ENCODE data around the gene RAD1.
A peak's percentile ranks its signal among the peaks of the same experiment; 100 is the strongest.

Gene RAD1

DNA sequence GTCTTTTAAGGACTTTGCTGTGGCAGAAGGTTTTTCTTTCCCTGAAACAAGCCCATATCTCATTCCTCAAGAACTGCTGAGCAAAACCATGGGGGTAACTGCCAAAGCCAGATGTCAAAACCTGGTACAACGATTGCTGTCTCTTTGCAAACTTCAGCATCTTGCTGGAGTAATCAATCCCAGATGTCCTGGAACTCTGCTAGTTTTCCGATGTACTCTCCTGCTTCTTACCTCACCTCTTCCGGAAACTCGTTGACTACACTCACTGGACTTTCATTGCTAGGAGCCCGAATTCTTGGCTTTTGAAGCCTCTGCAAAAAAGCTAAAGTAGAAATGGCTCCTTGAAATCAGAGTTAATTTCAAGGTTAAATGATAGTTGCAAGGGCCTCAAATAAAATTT is 23.3 kb downstream of the RAD1 start:
- Mint-ChIP-seq H3K4me1 (peaks cover 11% of the 10 kb centered on the region), H3K36me3 (ENCODE audit: low read depth) (no peaks in the 10 kb centered on the region), H3K9me3 (no peaks in the 10 kb centered on the region), H3K4me3 (no peak overlapping the region), H3K27me3 (ENCODE audit: low read depth) (no peaks in the 10 kb centered on the region), H3K27ac (peak overlapping the region; percentile 42 to 77 (median 51))
- TF ChIP-seq, protein P1, sequence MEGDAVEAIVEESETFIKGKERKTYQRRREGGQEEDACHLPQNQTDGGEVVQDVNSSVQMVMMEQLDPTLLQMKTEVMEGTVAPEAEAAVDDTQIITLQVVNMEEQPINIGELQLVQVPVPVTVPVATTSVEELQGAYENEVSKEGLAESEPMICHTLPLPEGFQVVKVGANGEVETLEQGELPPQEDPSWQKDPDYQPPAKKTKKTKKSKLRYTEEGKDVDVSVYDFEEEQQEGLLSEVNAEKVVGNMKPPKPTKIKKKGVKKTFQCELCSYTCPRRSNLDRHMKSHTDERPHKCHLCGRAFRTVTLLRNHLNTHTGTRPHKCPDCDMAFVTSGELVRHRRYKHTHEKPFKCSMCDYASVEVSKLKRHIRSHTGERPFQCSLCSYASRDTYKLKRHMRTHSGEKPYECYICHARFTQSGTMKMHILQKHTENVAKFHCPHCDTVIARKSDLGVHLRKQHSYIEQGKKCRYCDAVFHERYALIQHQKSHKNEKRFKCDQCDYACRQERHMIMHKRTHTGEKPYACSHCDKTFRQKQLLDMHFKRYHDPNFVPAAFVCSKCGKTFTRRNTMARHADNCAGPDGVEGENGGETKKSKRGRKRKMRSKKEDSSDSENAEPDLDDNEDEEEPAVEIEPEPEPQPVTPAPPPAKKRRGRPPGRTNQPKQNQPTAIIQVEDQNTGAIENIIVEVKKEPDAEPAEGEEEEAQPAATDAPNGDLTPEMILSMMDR (IDR thresholded peaks at IDR 0.05; ENCODE audit: unreplicated experiment in 3 of 3) = no peak

DNA sequence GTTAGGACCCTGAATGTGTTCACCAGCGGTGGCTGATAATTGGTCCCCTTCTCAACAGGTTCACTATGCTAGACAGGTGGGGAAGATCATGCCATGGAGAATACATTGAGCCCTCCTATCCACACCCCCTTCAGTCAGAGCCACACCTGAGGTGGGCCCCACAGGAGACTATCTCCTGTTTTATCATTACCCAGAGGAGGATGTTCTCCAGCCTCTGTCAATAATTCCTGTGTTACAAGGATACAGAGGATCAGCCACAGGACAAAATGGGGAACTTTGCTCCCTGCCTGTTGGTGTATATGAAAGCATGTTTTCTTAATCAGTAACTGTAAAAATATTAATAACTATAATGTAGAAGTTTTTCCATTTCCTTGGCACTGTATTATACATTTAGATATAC is 25.9 kb downstream of the RAD1 start:
- Mint-ChIP-seq H3K36me3 (ENCODE audit: low read depth) (no peaks in the 10 kb centered on the region), H3K27ac (no peak overlapping the region), H3K9me3 (no peaks in the 10 kb centered on the region), H3K4me3 (no peak overlapping the region), H3K27me3 (ENCODE audit: low read depth) (no peaks in the 10 kb centered on the region), H3K4me1 (peaks cover 6% of the 10 kb centered on the region)
- TF ChIP-seq, protein P1 (IDR thresholded peaks at IDR 0.05; ENCODE audit: unreplicated experiment in 3 of 3) = no peak

DNA sequence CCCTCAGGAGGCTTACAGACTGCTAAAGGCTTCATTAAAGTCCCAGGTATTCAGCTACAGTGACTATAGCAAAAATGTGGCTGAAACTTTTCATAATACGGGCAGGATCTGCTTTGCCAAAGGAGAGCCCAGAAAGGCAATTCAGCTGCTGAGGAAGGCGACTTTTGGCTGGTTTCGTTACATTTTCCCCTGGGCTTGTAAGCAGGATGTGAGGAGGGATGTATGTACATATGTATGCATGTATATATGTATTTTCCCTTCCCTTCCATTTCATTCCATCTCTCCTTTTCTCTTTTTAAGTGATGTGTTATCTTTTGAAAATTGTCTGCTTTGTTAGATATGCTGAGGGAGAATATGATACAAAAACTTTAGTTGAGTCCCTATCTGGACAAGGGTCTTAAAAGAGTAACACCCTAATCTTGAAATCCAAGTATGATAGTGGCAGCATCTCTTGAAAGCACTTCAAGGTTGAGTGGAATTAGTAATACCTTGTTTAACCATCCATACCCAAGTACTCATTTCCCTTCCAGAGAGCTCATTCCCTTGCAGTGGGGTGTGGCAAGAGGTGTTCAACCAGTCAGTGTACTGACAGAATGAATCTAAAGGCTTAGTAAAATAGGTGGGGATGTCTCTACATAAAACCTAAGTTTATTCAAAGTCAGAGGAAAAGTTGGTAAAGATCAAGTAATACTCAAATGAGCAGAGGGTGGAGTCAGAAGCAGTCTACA is 28.7 kb downstream of the RAD1 start:
- Mint-ChIP-seq H3K27me3 (ENCODE audit: low read depth) (no peaks in the 10 kb centered on the region), H3K4me1 (no peaks in the 10 kb centered on the region), H3K4me3 (no peak overlapping the region), H3K9me3 (no peaks in the 10 kb centered on the region), H3K27ac (no peak overlapping the region), H3K36me3 (ENCODE audit: low read depth) (no peaks in the 10 kb centered on the region)
- TF ChIP-seq, protein P1 (IDR thresholded peaks at IDR 0.05; ENCODE audit: unreplicated experiment in 3 of 3) = no peak

DNA sequence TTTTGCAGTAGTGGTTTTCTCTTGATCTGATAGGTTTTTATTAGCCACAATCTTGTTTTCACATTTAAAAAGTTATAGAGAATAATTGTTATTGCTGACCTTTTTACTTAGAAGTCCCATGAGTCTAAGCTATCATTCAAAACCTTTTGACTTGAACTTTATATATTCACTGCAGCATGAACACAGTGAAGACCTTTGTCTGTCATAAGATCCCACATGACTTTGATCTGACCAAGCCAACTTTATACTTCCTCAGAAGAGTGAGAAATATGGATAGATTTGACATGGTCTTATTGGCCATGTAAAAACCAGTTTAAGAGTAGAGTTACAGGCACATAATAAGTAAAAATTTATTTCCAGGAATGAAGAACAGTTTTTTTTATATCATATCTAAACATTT is 34.1 kb downstream of the RAD1 start:
- Mint-ChIP-seq H3K27ac (no peak overlapping the region), H3K4me3 (no peak overlapping the region), H3K9me3 (peaks cover 10% of the 10 kb centered on the region), H3K4me1 (no peaks in the 10 kb centered on the region), H3K27me3 (ENCODE audit: low read depth) (no peaks in the 10 kb centered on the region), H3K36me3 (ENCODE audit: low read depth) (peaks cover 7% of the 10 kb centered on the region)
- TF ChIP-seq, protein P1 (IDR thresholded peaks at IDR 0.05; ENCODE audit: unreplicated experiment in 3 of 3) = no peak

DNA sequence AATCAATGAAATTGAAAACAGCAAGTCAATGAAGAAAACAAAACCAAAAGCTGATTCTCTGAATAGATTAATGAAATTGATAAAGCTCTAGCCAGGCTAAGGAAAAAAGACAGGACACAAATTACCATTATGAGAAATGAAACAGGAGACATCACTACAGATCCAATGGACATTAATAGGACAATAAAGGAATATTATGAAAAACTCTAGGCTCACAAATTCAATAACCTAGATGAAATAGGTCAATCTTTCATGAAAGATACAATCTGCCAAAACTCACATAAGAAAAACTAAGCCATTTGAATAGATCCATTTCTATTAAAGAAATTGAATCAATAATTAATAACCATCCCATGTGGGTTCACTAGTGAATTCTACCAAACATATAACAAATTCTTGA is 39.0 kb downstream of the RAD1 start:
- Mint-ChIP-seq H3K27ac (no peak overlapping the region), H3K27me3 (ENCODE audit: low read depth) (no peaks in the 10 kb centered on the region), H3K36me3 (ENCODE audit: low read depth) (peaks cover 10% of the 10 kb centered on the region), H3K4me1 (no peaks in the 10 kb centered on the region), H3K4me3 (no peak overlapping the region), H3K9me3 (peaks cover 24% of the 10 kb centered on the region)
- TF ChIP-seq, protein P1 (IDR thresholded peaks at IDR 0.05; ENCODE audit: unreplicated experiment in 3 of 3) = no peak

DNA sequence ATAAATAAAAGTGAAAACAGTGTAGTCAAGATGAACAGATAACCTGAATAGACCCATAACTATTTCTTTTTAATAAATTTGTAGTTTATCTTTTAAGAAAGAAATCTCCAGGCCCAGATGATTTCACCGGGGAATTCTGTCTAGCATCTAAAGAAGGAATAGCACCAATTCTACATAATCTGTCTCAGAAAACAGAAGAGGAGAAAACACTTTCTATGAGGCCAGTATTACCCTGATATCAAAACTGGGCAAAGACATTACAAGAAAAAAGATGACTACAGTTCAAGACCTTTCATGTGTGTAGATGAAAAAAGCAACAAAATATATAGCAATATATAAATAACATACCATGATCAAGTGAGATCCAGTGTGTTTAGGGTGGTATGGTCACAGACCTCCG is 44.9 kb downstream of the RAD1 start:
- peaks cover 5% of the 10 kb centered on the region for H3K4me1 Mint-ChIP-seq
- H3K4me3 Mint-ChIP-seq = no peak overlapping the region
- peaks cover 6% of the 10 kb centered on the region for H3K36me3 Mint-ChIP-seq (ENCODE audit: low read depth)
- TF ChIP-seq, protein P1 (IDR thresholded peaks at IDR 0.05; ENCODE audit: unreplicated experiment in 3 of 3) = no peak
- no peak overlapping the region for H3K27ac Mint-ChIP-seq
- H3K9me3 Mint-ChIP-seq = peaks cover 5% of the 10 kb centered on the region
- no peaks in the 10 kb centered on the region for H3K27me3 Mint-ChIP-seq (ENCODE audit: low read depth)

Data from nephron (organoid).